ENCODE results near the gene MYL10.

DNA sequence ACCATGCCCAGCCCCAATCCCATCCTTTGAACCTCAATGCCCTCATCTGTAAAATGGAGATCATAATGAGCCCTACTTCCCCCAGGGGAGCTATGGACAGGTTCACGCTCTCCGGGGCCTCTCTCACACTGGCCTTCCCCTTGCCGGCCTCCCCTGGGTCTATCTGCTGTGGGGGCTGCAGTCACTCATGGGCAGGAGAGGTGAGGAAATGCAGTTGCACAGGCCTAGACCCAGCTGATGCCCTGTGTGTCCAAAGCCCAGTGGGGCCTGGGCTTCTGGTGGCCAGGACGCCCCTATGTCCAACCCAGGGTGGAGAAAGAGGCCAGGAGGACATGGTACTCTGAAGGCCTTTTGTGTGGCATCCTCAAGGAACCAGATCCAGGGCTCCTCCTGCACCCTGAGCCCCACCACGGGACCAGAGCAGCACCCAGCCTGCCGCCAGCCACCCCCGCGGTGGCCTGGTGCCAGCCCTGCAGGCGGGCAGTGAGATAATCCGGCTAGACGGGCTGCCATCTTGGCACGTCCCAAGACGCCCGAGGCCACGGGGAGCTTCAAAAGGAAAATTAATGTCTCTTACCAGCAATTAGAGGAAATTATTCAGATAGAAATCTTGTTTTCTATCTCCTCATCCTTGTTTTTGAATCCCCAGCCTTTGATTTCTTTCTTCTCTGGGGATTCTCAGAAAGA, 39.0 kb downstream of the MYL10 start:
- no peak for TF ChIP-seq RB1 (IDR thresholded peaks at IDR 0.05; ENCODE audit: borderline replicate concordance)
- TF ChIP-seq, protein P1, sequence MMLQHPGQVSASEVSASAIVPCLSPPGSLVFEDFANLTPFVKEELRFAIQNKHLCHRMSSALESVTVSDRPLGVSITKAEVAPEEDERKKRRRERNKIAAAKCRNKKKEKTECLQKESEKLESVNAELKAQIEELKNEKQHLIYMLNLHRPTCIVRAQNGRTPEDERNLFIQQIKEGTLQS (IDR thresholded peaks at IDR 0.05; ENCODE audit: borderline replicate concordance, extremely low read depth, low read depth, low read length) = no peak
- TF ChIP-seq POLR2AphosphoS2 (IDR thresholded peaks at IDR 0.05; ENCODE audit: low read depth, low read length) = no peak
- TF ChIP-seq, protein P2, sequence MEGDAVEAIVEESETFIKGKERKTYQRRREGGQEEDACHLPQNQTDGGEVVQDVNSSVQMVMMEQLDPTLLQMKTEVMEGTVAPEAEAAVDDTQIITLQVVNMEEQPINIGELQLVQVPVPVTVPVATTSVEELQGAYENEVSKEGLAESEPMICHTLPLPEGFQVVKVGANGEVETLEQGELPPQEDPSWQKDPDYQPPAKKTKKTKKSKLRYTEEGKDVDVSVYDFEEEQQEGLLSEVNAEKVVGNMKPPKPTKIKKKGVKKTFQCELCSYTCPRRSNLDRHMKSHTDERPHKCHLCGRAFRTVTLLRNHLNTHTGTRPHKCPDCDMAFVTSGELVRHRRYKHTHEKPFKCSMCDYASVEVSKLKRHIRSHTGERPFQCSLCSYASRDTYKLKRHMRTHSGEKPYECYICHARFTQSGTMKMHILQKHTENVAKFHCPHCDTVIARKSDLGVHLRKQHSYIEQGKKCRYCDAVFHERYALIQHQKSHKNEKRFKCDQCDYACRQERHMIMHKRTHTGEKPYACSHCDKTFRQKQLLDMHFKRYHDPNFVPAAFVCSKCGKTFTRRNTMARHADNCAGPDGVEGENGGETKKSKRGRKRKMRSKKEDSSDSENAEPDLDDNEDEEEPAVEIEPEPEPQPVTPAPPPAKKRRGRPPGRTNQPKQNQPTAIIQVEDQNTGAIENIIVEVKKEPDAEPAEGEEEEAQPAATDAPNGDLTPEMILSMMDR (IDR thresholded peaks at IDR 0.05 in 2 of 3, conservative IDR thresholded peaks at IDR 0.05 in 1 of 3; ENCODE audit: control insufficient read depth in 2 of 3, extremely low read depth in 1 of 3, insufficient read depth in 1 of 3, low read depth in 3 of 3, low read length in 3 of 3) = no peak
- TF ChIP-seq, protein P3, sequence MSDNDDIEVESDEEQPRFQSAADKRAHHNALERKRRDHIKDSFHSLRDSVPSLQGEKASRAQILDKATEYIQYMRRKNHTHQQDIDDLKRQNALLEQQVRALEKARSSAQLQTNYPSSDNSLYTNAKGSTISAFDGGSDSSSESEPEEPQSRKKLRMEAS (IDR thresholded peaks at IDR 0.05; ENCODE audit: low read depth, low read length) = no peak
